HG02623 (cell line): ENCODE measurements around the gene EIPR1.
"Not testable (repeated sequence)": the region's sequence is repeated elsewhere in the genome, so short reads cannot be mapped to it uniquely, and the experiment has no call there.

Experiments
- ATAC-seq: cut with Tn5 transposase; IDR thresholded peaks from one replicate; pipeline ENCODE4 v1.9.1; 2021; ENCODE audit warnings: moderate library complexity; ENCODE audit not compliant: unreplicated experiment

EIPR1 gene

DNA sequence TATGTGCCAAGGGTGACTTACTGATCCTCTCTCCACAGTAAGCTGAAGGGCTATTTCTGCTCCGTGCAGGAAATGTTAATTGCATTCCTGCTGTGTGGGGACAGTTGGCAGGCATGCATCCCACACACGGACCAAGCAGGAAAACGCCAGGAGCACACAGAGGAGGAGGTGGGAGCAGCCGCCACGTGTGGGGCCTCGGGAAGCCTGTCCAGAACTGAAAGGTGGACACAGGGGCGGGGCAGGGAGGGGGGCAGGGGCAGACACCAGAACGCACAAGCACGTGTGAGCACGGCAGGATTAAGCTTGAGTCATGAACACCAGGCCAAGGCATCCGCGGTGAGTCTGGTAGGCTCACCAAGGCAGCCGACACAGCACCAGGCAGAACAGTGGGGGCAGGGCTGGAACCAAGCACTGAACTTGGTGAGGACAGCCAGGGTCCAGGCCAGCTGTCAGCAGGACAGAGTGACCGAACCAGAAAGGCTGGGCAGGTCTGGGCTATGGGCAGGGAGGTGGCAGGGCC, 177.1 kb downstream of the EIPR1 start:
- no peak for ATAC-seq

DNA sequence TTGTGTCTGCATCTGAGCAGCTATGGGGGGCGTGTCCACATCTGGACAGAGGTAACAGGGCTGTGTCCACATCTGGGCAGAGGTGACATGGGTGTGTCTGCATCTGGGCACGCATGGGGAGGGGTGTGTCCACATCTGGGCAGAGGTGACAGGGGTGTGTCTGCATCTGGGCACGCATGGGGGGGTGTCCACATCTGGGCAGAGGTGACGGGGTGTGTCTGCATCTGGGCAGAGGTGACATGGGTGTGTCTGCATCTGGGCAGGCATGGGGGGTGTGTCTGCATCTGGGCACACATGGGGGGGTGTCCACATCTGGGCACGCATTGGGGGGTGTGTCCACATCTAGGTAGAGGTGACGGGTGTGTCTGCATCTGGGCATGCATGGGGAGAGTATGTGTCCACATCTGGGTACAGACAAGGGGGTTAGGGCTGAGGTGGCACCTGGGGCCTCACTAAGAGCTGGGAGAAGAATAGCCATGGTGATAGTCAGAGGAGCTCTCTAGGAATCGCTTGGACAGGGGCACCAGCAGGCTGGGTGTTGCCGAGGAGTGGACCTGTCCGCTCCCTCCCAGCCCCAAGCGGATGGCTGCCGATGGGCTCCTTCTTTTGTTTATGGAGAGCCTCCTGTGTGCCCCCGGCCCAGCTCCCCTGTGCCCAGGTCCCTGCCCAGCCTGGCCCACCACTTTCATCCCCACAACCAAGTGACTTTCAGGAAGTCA, 177.8 kb downstream of the EIPR1 start:
- ATAC-seq = no peak

DNA sequence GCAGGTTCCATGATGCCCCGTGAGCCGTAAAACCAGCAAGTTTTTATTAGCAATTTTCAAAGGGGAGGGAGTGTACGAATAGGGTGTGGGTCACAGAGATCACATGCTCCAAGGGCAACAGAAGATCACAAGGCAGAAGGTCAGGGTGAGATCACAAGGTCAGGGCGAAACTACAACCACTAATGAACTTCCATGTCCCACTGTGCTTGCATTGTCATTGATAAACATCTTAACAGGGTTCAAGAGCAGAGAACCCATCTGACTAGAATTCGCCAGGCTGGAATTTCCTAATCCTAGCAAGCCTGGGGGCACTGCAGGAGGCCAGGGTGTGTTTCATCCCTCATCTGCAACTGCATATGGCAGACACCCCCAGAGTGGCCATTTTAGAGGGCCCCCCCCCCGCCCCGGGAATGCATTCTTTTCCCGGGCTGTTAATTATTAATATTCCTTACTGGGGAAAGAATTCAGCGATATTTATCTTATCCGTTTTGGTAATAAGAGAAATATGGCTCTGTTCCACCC, 178.9 kb downstream of the EIPR1 start:
- ATAC-seq = not testable (repeated sequence)

DNA sequence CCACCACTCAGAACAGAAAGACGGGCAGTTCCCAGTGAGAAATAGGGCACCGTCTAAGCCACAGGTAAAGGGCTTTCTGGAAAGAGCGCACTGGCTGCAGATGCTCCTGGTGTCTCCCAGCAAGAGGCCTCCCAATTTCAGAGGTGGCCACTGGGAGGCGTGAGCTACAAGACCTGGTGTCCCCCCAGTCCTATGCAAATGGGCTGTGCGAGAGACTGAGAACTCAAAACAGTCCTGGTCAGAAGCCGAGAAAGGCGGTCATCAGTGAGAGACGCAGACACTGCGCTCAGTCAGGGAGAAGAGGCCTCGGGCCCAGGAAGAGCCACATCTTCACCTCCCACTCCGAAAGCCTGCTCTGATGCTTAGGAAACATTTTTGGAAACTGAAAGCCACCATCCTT, 179.5 kb downstream of the EIPR1 start:
- no peak for ATAC-seq

DNA sequence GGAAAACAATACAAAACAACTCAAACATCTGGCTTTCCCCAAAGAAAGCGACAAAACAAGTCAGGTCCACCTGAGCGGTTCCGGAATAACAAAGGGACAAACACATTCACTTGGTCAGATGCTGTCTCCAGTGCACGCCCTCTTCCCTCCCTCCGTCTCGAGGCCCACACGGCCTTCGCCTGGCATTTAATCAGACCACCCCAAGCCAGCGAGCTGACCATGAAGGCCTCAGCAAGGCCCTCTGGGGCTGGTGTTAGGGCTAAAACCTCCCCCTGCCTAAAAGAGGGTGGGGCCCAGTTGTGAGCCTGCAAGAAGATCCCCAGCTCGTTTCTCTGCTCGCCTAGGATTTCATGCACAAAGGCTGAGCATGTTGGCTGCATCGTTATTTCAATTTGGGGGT, 180.3 kb downstream of the EIPR1 start:
- no peak for ATAC-seq

DNA sequence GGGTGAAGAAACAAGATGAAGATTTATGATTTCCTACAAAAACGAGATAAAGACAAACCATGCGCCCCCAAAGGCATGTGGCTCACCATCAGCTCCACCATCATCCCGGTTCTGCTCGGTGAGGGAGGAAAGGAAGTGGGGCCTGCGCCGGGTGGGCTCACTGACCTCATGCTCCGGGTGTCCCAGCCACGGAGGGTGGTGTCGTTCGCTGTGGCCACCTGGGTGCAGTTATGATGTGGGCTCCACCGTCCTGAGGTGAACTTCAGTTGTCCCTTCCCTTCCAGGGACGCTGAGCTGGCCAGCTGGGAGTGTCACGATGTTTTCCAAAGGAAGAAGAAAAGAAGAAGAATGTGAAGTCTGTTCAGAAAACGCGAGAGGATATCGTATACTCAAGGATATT, 180.9 kb downstream of the EIPR1 start:
- no peak for ATAC-seq

GRCh38 chr2:3195641-3196476, 181.8 kb downstream of the EIPR1 start:
- no peak for ATAC-seq

GRCh38 chr2:3194828-3195227, 182.8 kb downstream of the EIPR1 start:
- no peak for ATAC-seq

GRCh38 chr2:3193443-3194330, 183.9 kb downstream of the EIPR1 start:
- no peak for ATAC-seq

- ATAC-seq = no peak
Observed at GRCh38 chr2:3192920-3193319, 184.7 kb downstream of the EIPR1 start.

DNA sequence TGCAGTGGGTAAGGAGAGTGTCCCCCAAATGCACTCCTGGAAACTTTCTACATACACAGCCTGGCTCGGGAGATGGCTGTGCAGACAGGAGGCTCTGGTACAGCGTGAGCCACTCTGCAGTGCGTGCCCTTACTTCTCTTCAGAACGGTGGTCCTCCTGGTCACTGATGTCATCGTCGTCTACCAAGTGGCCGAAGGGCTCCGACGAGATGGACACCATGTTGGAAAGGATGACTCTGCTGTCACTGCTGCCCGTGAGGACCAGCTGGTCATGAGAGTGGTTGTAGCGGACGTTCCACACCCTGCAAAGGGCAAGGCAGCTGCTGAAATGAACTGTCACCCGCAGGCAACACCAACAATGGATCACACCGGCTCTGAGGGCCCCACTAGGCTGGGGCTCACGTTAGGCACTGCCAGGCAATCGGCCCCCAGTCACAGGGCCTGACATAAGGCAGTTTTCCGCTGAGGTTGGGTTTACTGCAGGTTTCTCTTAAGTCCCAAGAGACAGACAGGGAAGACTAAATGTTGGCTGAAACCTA, 185.3 kb downstream of the EIPR1 start:
- ATAC-seq = no peak

DNA sequence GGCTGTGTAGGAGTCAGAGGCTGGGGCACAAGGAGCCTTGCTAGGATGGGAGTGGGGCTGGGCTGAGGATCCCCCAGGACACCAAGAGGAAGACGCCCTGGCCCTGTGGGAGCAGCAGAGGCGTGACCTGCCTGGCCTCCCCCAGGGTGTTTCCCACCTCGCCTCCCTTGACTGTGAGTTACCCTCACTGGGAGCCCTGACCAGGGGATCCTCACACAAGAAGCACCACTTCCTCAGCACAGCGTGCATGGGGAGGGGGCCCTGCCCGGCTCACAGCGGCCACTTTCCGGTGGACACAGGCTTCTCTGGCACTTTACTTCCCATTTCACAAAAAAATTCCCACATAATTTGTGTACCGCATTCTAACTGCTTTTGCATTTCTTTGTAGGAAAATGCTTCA, 187.7 kb downstream of the EIPR1 start:
- no peak for ATAC-seq

GRCh38 chr2:3189076-3189591, 188.5 kb downstream of the EIPR1 start:
- ATAC-seq = no peak

DNA sequence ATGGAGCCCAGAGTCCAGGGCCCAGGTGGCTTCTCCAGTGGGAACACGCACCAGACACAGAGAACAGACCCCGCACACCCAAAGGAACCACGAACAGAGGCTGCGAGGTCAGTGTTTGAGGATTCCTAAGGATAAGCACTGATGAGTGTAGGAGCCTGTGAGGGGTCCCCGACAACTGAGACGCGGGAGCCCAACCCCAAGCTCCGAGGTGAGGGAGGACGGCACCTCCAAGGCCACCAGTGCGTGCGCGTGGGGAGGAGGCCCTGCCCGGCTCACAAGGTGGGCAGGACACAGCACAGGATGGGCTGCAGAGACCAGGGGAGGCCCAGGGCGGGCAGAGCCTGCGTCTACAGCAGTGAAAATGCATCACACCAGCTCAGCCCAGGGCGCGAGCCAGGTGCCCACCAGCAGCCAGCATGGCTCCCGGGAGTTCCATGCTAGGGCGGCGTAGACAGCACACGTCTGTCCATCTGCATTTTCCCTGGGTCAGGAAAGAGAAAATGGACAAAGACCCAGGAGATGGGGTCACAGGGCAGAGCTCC, 189.1 kb downstream of the EIPR1 start:
- no peak for ATAC-seq

DNA sequence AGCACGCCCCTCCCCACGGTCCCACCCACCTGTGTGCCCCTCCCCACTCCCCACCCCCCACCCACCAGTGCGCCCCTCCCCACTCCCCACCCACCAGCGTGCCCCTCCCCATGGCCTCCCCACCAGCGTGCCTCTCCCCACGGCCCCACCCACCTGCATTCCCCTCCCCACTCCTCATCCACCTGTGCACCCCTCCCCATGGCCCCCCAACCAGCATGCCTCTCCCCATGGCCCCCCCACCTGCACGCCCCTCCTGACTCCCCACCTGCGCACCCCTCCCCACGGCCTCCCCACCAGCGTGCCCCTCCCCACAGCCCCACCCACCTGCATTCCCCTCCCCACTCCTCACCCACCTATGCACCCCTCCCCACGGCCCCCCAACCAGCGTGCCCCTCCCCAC, 190.2 kb downstream of the EIPR1 start:
- ATAC-seq = no peak

GRCh38 chr2:3186766-3187165, 190.9 kb downstream of the EIPR1 start:
- ATAC-seq = no peak

GRCh38 chr2:3185910-3186309, 191.7 kb downstream of the EIPR1 start:
- no peak for ATAC-seq

DNA sequence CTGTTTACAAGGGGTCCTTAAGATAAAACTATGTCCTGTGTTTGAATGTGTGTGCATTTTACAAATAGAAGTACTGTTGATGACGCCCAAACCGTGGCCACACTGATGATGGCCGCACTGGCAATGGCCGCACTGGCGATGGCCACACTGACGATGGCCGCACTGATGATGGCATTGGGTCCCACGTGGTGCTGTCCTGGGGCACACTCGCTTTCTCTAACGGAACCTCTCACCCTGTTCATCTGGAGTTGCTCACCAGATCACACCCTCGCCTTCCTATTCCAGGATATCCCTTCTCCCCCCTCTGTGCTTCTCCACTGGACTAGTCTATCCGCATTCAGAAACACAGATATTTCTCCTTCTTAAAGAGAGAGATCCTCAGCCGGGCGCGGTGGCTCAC, 192.4 kb downstream of the EIPR1 start:
- ATAC-seq = no peak

- ATAC-seq = no peak
Observed at GRCh38 chr2:3184167-3184566, 193.5 kb downstream of the EIPR1 start.

DNA sequence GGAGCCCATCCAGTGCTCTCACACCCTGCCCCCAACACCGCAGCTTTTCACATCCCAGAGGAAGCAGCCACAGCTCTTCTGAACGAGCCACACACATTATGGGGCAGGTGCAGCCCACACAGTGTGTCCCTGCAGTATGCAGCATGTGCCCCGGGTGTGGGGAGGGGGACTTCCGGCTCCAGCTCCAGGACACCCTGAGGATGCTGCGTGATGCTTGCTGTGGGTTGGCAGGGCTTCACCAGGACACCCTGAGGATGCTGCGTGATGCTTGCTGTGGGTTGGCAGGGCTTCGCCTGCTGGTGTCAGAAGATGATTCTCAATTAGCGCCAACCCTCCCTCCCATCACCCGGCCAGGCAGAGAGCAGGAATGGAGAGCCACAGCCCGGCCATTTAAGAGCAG, 193.9 kb downstream of the EIPR1 start:
- ATAC-seq = no peak
